Activated B cell treated with CpG ODN at 0.5 μM for 24 hours (primary cell): ENCODE results near the gene GALNT10. TPM values are rescaled to one million over a fixed set of nuclear protein-coding genes. Genes with fewer than 3 reads are reported as not detected.

ENCODE experiments used
- ATAC-seq: fragments of 200-7000 bp; cut with Tn5 transposase; one replicate; pipeline ENCODE4 v1.10.0; 2021; ENCODE audit warnings: low read depth, mild to moderate bottlenecking, moderate library complexity
- CTCF ChIA-PET: fragments of 350-600 bp; sonication (Branson Sonifier 250); formaldehyde crosslinking; loops from one replicate; lab custom pipeline; 2021; ENCODE audit warnings: antibody characterized with exemption; lab: Charles Lee
- POLR2A ChIA-PET: fragments of 350-600 bp; sonication (Branson Sonifier 250); formaldehyde crosslinking; loops from one replicate; lab custom pipeline; 2021; ENCODE audit warnings: antibody characterized with exemption; lab: Charles Lee
- DNase-seq: peaks from one replicate; pipeline ENCODE4 v3.0.0; 2022
- H3K27ac Mint-ChIP-seq: one replicate; pipeline ENCODE4 v1.8.0; 2020; ENCODE audit warnings: mixed read lengths
- H3K27me3 Mint-ChIP-seq: one replicate; pipeline ENCODE4 v1.8.0; 2021; ENCODE audit warnings: mixed read lengths
- H3K36me3 Mint-ChIP-seq: one replicate; pipeline ENCODE4 v1.8.0; 2021; ENCODE audit warnings: low read depth, mixed read lengths
- H3K4me1 Mint-ChIP-seq: one replicate; pipeline ENCODE4 v1.8.0; 2021; ENCODE audit warnings: mixed read lengths
- H3K4me3 Mint-ChIP-seq: one replicate; pipeline ENCODE4 v1.8.0; 2020; ENCODE audit warnings: mild to moderate bottlenecking, mixed read lengths
- H3K9me3 Mint-ChIP-seq: one replicate; pipeline ENCODE4 v1.8.0; 2020; ENCODE audit warnings: mixed read lengths
- intact Hi-C: fragments of 100-400 bp; cut with micrococcal nuclease; formaldehyde crosslinking; loops from one replicate; pipeline ENCODE4 v1.15.1; 2024
- total RNA-seq: library from RNA; stranded (reverse); gene quantifications from 2 replicates; pipeline ENCODE4 v1.2.3, GENCODE V29; 2022
- TF ChIP-seq, protein P1 (sequence below): fragments of 200-600 bp; IDR thresholded peaks from one replicate; pipeline ENCODE4 v1.8.0; 2022; ENCODE audit warnings: antibody characterized with exemption, mild to moderate bottlenecking

The GALNT10 gene
- total RNA-seq, 1 donor from 2014 or later, result 41.5 TPM

- Mint-ChIP-seq H3K9me3 (no peaks in the 10 kb centered on the region), H3K27me3 (no peaks in the 10 kb centered on the region), H3K27ac (no peak overlapping the region), H3K36me3 (peaks cover 27% of the 10 kb centered on the region), H3K4me1 (no peaks in the 10 kb centered on the region), H3K4me3 (no peak overlapping the region)
- CTCF ChIA-PET, result no interaction called here
- TF ChIP-seq, protein P1, sequence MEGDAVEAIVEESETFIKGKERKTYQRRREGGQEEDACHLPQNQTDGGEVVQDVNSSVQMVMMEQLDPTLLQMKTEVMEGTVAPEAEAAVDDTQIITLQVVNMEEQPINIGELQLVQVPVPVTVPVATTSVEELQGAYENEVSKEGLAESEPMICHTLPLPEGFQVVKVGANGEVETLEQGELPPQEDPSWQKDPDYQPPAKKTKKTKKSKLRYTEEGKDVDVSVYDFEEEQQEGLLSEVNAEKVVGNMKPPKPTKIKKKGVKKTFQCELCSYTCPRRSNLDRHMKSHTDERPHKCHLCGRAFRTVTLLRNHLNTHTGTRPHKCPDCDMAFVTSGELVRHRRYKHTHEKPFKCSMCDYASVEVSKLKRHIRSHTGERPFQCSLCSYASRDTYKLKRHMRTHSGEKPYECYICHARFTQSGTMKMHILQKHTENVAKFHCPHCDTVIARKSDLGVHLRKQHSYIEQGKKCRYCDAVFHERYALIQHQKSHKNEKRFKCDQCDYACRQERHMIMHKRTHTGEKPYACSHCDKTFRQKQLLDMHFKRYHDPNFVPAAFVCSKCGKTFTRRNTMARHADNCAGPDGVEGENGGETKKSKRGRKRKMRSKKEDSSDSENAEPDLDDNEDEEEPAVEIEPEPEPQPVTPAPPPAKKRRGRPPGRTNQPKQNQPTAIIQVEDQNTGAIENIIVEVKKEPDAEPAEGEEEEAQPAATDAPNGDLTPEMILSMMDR, result no peak
- no peak for DNase-seq
- POLR2A ChIA-PET, result no interaction called here
- no peak for ATAC-seq
- intact Hi-C loops, result no loop called here
These were observed 125.2 kb downstream of the GALNT10 start for GRCh38 chr5:154315756-154316155.

GRCh38 chr5:154316223-154316935 is 125.8 kb downstream of the GALNT10 start:
- ChIA-PET POLR2A (no interaction called here), CTCF (no interaction called here)
- TF ChIP-seq, protein P1, result no peak
- Mint-ChIP-seq H3K4me3 (no peak overlapping the region), H3K4me1 (no peaks in the 10 kb centered on the region), H3K27me3 (no peaks in the 10 kb centered on the region), H3K9me3 (no peaks in the 10 kb centered on the region), H3K36me3 (peaks cover 30% of the 10 kb centered on the region), H3K27ac (no peak overlapping the region)
- DNase-seq (no peak), ATAC-seq (no peak)
- intact Hi-C loops, result no loop called here

- DNase-seq (no peak), ATAC-seq (no peak)
- intact Hi-C loops, result no loop called here
- ChIA-PET POLR2A (no interaction called here), CTCF (no interaction called here)
- peaks cover 34% of the 10 kb centered on the region for H3K36me3 Mint-ChIP-seq
- no peaks in the 10 kb centered on the region for H3K27me3 Mint-ChIP-seq
- no peaks in the 10 kb centered on the region for H3K4me1 Mint-ChIP-seq
- H3K4me3 Mint-ChIP-seq, result no peak overlapping the region
- TF ChIP-seq, protein P1, result no peak
- no peak overlapping the region for H3K27ac Mint-ChIP-seq
- no peaks in the 10 kb centered on the region for H3K9me3 Mint-ChIP-seq
These were observed 127.4 kb downstream of the GALNT10 start for GRCh38 chr5:154317916-154318315.

DNA sequence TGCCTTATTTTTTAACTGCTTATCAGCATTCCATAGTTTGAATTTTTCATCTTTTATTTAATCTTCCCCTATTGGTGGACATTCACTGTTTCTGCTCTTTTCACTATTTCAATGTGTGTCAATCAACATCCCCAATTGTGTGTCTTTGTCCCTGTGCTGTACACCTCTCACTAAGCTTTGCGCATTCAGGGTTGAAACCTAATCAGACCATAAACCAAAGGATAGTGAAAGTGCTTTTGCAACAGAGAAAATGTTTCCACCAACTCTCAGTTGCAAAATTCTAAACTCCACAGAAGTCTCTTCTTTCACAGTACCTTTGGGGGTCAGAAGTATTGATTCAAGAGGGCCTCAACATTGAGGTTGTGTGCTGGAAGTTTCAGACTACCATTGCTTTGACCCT is 128.2 kb downstream of the GALNT10 start:
- H3K27ac Mint-ChIP-seq, result no peak overlapping the region
- no peak for ATAC-seq
- DNase-seq, result no peak
- H3K4me3 Mint-ChIP-seq, result no peak overlapping the region
- POLR2A ChIA-PET, result no interaction called here
- H3K9me3 Mint-ChIP-seq, result no peaks in the 10 kb centered on the region
- no peaks in the 10 kb centered on the region for H3K27me3 Mint-ChIP-seq
- no peaks in the 10 kb centered on the region for H3K4me1 Mint-ChIP-seq
- peaks cover 36% of the 10 kb centered on the region for H3K36me3 Mint-ChIP-seq
- CTCF ChIA-PET, result no interaction called here
- intact Hi-C loops, result no loop called here
- TF ChIP-seq, protein P1, result no peak

- CTCF ChIA-PET, result no interaction called here
These were observed 129.2 kb downstream of the GALNT10 start for GRCh38 chr5:154319736-154320135.

More at GRCh38 chr5:154319736-154320135, 129.2 kb downstream of the GALNT10 start:
- peaks cover 41% of the 10 kb centered on the region for H3K36me3 Mint-ChIP-seq
- DNase-seq (no peak), ATAC-seq (no peak)
- no peak overlapping the region for H3K27ac Mint-ChIP-seq
- intact Hi-C loops, result no loop called here
- H3K27me3 Mint-ChIP-seq, result no peaks in the 10 kb centered on the region
- no peaks in the 10 kb centered on the region for H3K4me1 Mint-ChIP-seq
- POLR2A ChIA-PET, result interaction anchor here (0.8 kb wide), 1 partner anchor 153 kb away, joined by 3 read pairs; no protein-coding TSS in a partner anchor
- H3K4me3 Mint-ChIP-seq, result no peak overlapping the region
- TF ChIP-seq, protein P1, result no peak
- H3K9me3 Mint-ChIP-seq, result no peaks in the 10 kb centered on the region
